HEK293T (cell line): Measurements from ENCODE around the gene OXNAD1.

Experiments
- CTCF ChIA-PET: fragments of 350-600 bp; formaldehyde crosslinking; extraction: SDS; loops from one replicate; lab custom pipeline; 2021; ENCODE audit warnings: antibody characterized with exemption, inconsistent platforms; lab: Yijun Ruan, JAX
- POLR2A ChIA-PET: fragments of 350-600 bp; formaldehyde crosslinking; extraction: SDS; loops from one replicate; lab custom pipeline; 2020; ENCODE audit warnings: antibody characterized with exemption, inconsistent platforms; lab: Yijun Ruan, JAX
- DNase-seq: peaks from one replicate; pipeline ENCODE4 v3.0.0; 2012; ENCODE audit warnings: mixed read lengths; ENCODE audit errors: extremely low spot score
- ARNT ChIP-seq: fragments of 450-650 bp; IDR thresholded peaks from 2 replicates; pipeline ENCODE4 v1.6.1; 2017; ENCODE audit warnings: mild to moderate bottlenecking
- BHLHE40 ChIP-seq: fragments of 450-650 bp; IDR thresholded peaks from 2 replicates; pipeline ENCODE4 v1.6.1; 2016; ENCODE audit warnings: mild to moderate bottlenecking, moderate library complexity, borderline replicate concordance
- CTBP1 ChIP-seq: fragments of 450-650 bp; IDR thresholded peaks from 2 replicates; pipeline ENCODE4 v1.6.1; 2016; ENCODE audit warnings: borderline replicate concordance
- ELF4 ChIP-seq: fragments of 450-650 bp; IDR thresholded peaks from 2 replicates; pipeline ENCODE4 v1.6.1; 2017; ENCODE audit warnings: antibody characterized with exemption
- FOXA1 ChIP-seq: fragments of 450-650 bp; IDR thresholded peaks from 2 replicates; pipeline ENCODE4 v1.6.1; 2016; ENCODE audit warnings: mild to moderate bottlenecking
- FOXK2 ChIP-seq: fragments of 450-650 bp; IDR thresholded peaks from 2 replicates; pipeline ENCODE4 v1.6.1; 2016; ENCODE audit warnings: mild to moderate bottlenecking
- FOXM1 ChIP-seq: fragments of 450-650 bp; IDR thresholded peaks from 2 replicates; pipeline ENCODE4 v1.6.1; 2017; ENCODE audit warnings: mild to moderate bottlenecking, borderline replicate concordance
- HDGF ChIP-seq: fragments of 450-650 bp; IDR thresholded peaks from 2 replicates; pipeline ENCODE4 v1.6.1; 2017; ENCODE audit warnings: antibody characterized with exemption, borderline replicate concordance
- L3MBTL2 ChIP-seq: fragments of 450-650 bp; conservative IDR thresholded peaks from 2 replicates; pipeline ENCODE4 v1.6.1; 2016; ENCODE audit warnings: mild to moderate bottlenecking
- LEF1 ChIP-seq: fragments of 450-650 bp; IDR thresholded peaks from 2 replicates; pipeline ENCODE4 v1.6.1; 2017; ENCODE audit warnings: mild to moderate bottlenecking, borderline replicate concordance
- NFRKB ChIP-seq: fragments of 450-650 bp; IDR thresholded peaks from 2 replicates; pipeline ENCODE4 v1.6.1; 2016; ENCODE audit warnings: mild to moderate bottlenecking, moderate library complexity
- SP1 ChIP-seq: fragments of 450-650 bp; IDR thresholded peaks from 2 replicates; pipeline ENCODE4 v1.6.1; 2017
- SUZ12 ChIP-seq: fragments of 450-650 bp; IDR thresholded peaks from 2 replicates; pipeline ENCODE4 v1.6.1; 2016; ENCODE audit warnings: mild to moderate bottlenecking
- TARDBP ChIP-seq: fragments of 450-650 bp; IDR thresholded peaks from 2 replicates; pipeline ENCODE4 v1.6.1; 2016
- ZNF384 ChIP-seq: fragments of 450-650 bp; IDR thresholded peaks from 2 replicates; pipeline ENCODE4 v1.6.1; 2016
- TF ChIP-seq, protein P1 (sequence below): fragments of 450-650 bp; IDR thresholded peaks from 2 replicates; pipeline ENCODE4 v1.6.1; 2016

The OXNAD1 gene

DNA sequence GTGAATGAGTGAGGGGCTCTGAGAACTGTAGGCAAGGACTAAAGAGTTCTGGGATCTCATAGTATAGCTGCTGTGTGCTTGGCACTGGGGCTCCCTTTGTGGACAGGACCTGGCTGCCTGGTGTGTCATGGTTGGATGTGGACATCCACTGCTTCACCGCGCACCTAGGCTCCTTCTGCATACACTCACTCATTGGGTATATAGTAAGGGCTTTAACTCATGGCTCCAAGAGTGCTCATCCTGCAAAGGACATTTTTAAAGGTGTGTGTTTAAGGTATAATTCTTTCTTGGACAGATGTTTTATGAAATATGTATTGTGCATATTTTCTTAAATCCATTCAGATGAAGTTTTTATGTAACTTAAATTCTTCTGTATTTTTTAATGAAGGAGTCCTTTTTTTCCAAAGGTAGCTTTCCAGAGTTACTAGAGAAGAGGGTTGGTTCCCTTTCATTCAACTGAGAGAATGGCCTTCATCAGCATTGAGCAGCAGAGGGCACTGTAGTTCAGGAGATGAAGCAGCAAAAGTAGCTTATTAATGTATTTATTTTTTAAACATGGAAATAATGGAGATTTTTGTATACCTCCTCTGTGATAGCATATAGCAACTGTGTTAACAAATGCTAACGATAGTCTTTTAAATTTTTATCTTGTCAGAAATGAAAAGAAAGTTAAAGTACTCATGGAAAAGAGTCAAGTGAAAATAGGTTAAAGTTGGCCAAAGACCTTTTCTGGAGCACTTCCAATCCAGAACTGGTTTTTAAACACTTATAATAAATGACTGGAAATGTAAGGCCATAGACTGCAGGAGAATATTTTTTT, 25.2 kb downstream of the OXNAD1 start:
- ChIA-PET POLR2A (no interaction called here), CTCF (interaction anchor here (0.5 to 1.4 kb wide), 15 partner anchors 15 to 275 kb away, joined by 3 to 11 read pairs (median 3); partner anchors contain the start of gene RFTN1)
- DNase-seq, result peak; percentile 36
- TF ChIP-seq CTBP1, result no peak
- no peak for TF ChIP-seq ZNF384
- TF ChIP-seq TARDBP, result no peak
- TF ChIP-seq FOXM1, result no peak
- TF ChIP-seq SP1, result no peak
- TF ChIP-seq FOXA1, result no peak
- no peak for TF ChIP-seq BHLHE40
- TF ChIP-seq FOXK2, result no peak
- TF ChIP-seq ARNT, result no peak
- no peak for TF ChIP-seq L3MBTL2
- no peak for TF ChIP-seq NFRKB
- TF ChIP-seq, protein P1, sequence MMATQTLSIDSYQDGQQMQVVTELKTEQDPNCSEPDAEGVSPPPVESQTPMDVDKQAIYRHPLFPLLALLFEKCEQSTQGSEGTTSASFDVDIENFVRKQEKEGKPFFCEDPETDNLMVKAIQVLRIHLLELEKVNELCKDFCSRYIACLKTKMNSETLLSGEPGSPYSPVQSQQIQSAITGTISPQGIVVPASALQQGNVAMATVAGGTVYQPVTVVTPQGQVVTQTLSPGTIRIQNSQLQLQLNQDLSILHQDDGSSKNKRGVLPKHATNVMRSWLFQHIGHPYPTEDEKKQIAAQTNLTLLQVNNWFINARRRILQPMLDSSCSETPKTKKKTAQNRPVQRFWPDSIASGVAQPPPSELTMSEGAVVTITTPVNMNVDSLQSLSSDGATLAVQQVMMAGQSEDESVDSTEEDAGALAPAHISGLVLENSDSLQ, result no peak
- TF ChIP-seq LEF1, result no peak
- no peak for TF ChIP-seq SUZ12
- TF ChIP-seq ELF4, result no peak
- TF ChIP-seq HDGF, result no peak

DNA sequence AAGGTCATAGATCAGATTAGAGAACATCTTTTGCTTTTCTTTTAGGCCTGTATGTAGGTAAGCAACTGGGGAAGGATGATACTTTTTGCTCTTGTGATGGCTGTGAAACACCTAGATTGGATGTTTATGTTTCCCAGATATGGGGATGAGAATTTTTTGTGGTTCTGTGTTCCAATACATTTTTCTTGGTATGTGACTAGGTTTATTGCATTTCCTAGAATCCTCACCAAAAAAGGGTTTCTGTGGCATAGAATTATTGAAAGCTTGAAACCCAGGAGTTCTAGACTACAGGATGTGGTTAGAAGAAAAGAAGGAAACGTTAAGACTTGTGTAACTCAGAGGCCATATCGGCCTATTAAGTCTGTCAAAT, 25.8 kb downstream of the OXNAD1 start:
- no peak for DNase-seq
- TF ChIP-seq TARDBP, result no peak
- no peak for TF ChIP-seq L3MBTL2
- no peak for TF ChIP-seq CTBP1
- TF ChIP-seq FOXK2, result no peak
- no peak for TF ChIP-seq ARNT
- TF ChIP-seq LEF1, result no peak
- TF ChIP-seq BHLHE40, result no peak
- TF ChIP-seq, protein P1, result no peak
- TF ChIP-seq SUZ12, result no peak
- no peak for TF ChIP-seq ELF4
- TF ChIP-seq NFRKB, result no peak
- POLR2A ChIA-PET, result no interaction called here
- CTCF ChIA-PET, result interaction anchor here (0.5 to 1.4 kb wide), 14 partner anchors 21 to 275 kb away, joined by 3 to 11 read pairs (median 3); partner anchors contain the start of gene RFTN1

DNA sequence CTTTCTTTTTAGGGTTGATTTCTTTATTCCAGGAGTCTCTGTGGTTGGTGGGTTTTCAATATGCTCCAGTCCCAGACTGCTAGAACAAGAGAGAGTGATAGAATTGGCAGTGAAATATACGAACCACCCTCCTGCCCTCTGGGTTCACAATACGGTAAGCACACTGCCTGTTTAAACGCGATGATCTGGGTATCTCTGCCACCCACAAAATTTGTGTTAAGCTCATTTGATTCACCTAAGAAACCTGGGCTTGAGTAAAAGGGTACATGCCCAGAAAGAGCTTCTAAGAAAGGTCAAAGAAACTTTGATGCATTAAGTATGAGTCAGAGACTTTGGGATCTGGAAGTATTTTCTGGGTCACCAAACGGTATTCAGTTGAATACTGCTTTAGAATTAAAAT, 29.8 kb downstream of the OXNAD1 start:
- no peak for TF ChIP-seq LEF1
- TF ChIP-seq, protein P1, result no peak
- TF ChIP-seq NFRKB, result no peak
- TF ChIP-seq ARNT, result no peak
- no peak for TF ChIP-seq ELF4
- TF ChIP-seq BHLHE40, result no peak
- no peak for TF ChIP-seq ZNF384
- TF ChIP-seq L3MBTL2, result no peak
- no peak for TF ChIP-seq FOXK2
- no peak for TF ChIP-seq TARDBP
- no peak for TF ChIP-seq FOXA1
- TF ChIP-seq HDGF, result no peak
- no peak for TF ChIP-seq SP1
- no peak for TF ChIP-seq SUZ12
- no peak for TF ChIP-seq CTBP1
- TF ChIP-seq FOXM1, result no peak
- ChIA-PET CTCF (interaction anchor here (0.7 kb wide), 1 partner anchor 12 kb away, joined by 3 read pairs; no protein-coding TSS in a partner anchor), POLR2A (no interaction called here)
- no peak for DNase-seq

GRCh38 chr3:16295298-16295890, 30.4 kb downstream of the OXNAD1 start:
- ChIA-PET POLR2A (no interaction called here), CTCF (no interaction called here)
- no peak for DNase-seq
- TF ChIP-seq CTBP1 (no peak), SP1 (no peak), LEF1 (no peak), TARDBP (no peak), FOXK2 (no peak), BHLHE40 (no peak), NFRKB (no peak), ELF4 (no peak)

GRCh38 chr3:16297997-16298885, 33.2 kb downstream of the OXNAD1 start:
- POLR2A ChIA-PET, result no interaction called here
- DNase-seq, result no peak
- TF ChIP-seq, protein P1, result no peak
- TF ChIP-seq NFRKB, result no peak
- TF ChIP-seq SUZ12, result no peak
- no peak for TF ChIP-seq ARNT
- TF ChIP-seq ELF4, result no peak
- no peak for TF ChIP-seq FOXK2
- no peak for TF ChIP-seq TARDBP
- no peak for TF ChIP-seq HDGF
- TF ChIP-seq CTBP1, result no peak
- no peak for TF ChIP-seq FOXM1
- no peak for TF ChIP-seq BHLHE40
- CTCF ChIA-PET, result no interaction called here
